Sigmoid colon (tissue), 7 donors: ENCODE measurements around the gene KCNMB2. TPM values are rescaled to one million over a fixed set of nuclear protein-coding genes. Genes with fewer than 3 reads are reported as not detected.

Experiments
- DNase-seq: peaks from one replicate; pipeline ENCODE4 v3.0.0-alpha.2; 2019
- H3K27ac ChIP-seq, 4 donors: fragments of 200-600 bp; sonication (generic); one replicate each; pipeline ENCODE4 v1.5.1; 2016 to 2019; ENCODE audit warnings: mild to moderate bottlenecking in 1 of 4
- H3K27me3 ChIP-seq, 3 donors: fragments of 200-600 bp; sonication (generic); one replicate each; pipeline ENCODE4 v1.5.1; 2019; ENCODE audit warnings: mild to moderate bottlenecking in 1 of 3
- H3K36me3 ChIP-seq, 4 donors: fragments of 200-600 bp; sonication (generic); one replicate each; pipeline ENCODE4 v1.5.1; 2016 to 2019
- H3K4me1 ChIP-seq, 4 donors: fragments of 200-600 bp; sonication (generic); one replicate each; pipeline ENCODE4 v1.5.1; 2017 to 2019
- H3K4me3 ChIP-seq, 4 donors: fragments of 200-600 bp; sonication (generic); one replicate each; pipeline ENCODE4 v1.5.1; 2017 to 2019; ENCODE audit warnings: mild to moderate bottlenecking in 2 of 4, moderate library complexity in 1 of 4
- H3K9me3 ChIP-seq, 4 donors: fragments of 200-600 bp in 3 of 4; sonication (generic) in 3 of 4; one replicate each; pipeline versions ENCODE4 v1.5.1 to v1.6.1; 2013 to 2019
- CTCF ChIP-seq, 4 experiments: fragments of 450-650 bp in 3 of 4; fragments of 200-600 bp in 1 of 4; IDR thresholded peaks; one replicate each; pipeline ENCODE4 v1.5.1; 2016 to 2019; ENCODE audit warnings: antibody characterized with exemption in 4 of 4, mild to moderate bottlenecking in 3 of 4, moderate library complexity in 2 of 4
- EP300 ChIP-seq, 4 donors: sonication (generic); formaldehyde crosslinking; IDR thresholded peaks; one replicate each; pipeline ENCODE4 v1.6.1; 2017; ENCODE audit warnings: antibody characterized with exemption in 4 of 4
- POLR2A ChIP-seq, 2 donors: fragments of 450-650 bp; IDR thresholded peaks; one replicate each; pipeline ENCODE4 v1.6.1; 2016; ENCODE audit warnings: antibody characterized with exemption in 2 of 2, mild to moderate bottlenecking in 2 of 2, moderate library complexity in 2 of 2
- POLR2AphosphoS5 ChIP-seq, 4 donors: sonication (generic); formaldehyde crosslinking; IDR thresholded peaks; one replicate each; pipeline ENCODE4 v1.6.1; 2017; ENCODE audit warnings: antibody characterized with exemption in 4 of 4
- WGBS, 2 donors: extraction: QIAGEN DNeasy Blood & Tissue Kit; methylation state at CpG; one replicate each; pipeline ENCODE4 v1.1.7; 2013; 5-methylcytosine and 5-hydroxymethylcytosine counted together
- intact Hi-C: fragments of 100-400 bp; cut with DNase I; formaldehyde crosslinking; loops from one replicate; pipeline ENCODE4 v1.15.1; 2023
- polyA plus RNA-seq, 3 donors: library from polyadenylated mRNA; stranded (reverse); fragments of 200-250 nt; gene quantifications; one replicate each; pipeline ENCODE4 v1.2.3, GENCODE V29; 2013
- total RNA-seq, 4 donors: library from RNA; depleted of rRNA; stranded (reverse); fragments of >200 nt; gene quantifications; one replicate each; pipeline ENCODE4 v1.1.0, GENCODE V29; 2016
- donor health status: healthy with polysubstance abuse.
- donor health status: Bipolar disorder and iron deficiency.
- donor health status: healthy.

Gene KCNMB2
- total and polyA plus RNA-seq, 7 donors: 0.22 to 3.2 (median 1.5) TPM; not detected in 1

- Histone ChIP-seq H3K27ac (no peak overlapping the region), H3K4me3 (no peak overlapping the region), H3K36me3 (no peaks in the 10 kb centered on the region), H3K9me3 (peaks cover 0 to 4% (median 2%) of the 10 kb centered on the region in 4 donors), H3K4me1 (peaks cover 0 to 8% (median 0%) of the 10 kb centered on the region in 4 donors), H3K27me3 (no peaks in the 10 kb centered on the region)
- WGBS, 2 donors: 60 to 75% methylated on average over 4 of the region's 4 CpGs
- TF ChIP-seq EP300 (IDR thresholded peaks at IDR 0.05): no peak
- TF ChIP-seq CTCF (IDR thresholded peaks at IDR 0.05): no peak
- no peak for TF ChIP-seq POLR2A (IDR thresholded peaks at IDR 0.05)
- TF ChIP-seq POLR2AphosphoS5 (IDR thresholded peaks at IDR 0.05): no peak
- DNase-seq: no peak
- intact Hi-C loops: no loop called here
Measured at GRCh38 chr3:178583963-178584575, 47.8 kb downstream of the KCNMB2 start.

- H3K27ac ChIP-seq: peak overlapping the region in 1 of 4 donors; percentile 27
- H3K9me3 ChIP-seq: peaks cover 0 to 4% (median 2%) of the 10 kb centered on the region in 4 donors
- no peak for DNase-seq
- H3K36me3 ChIP-seq: no peaks in the 10 kb centered on the region
- intact Hi-C loops: no loop called here
- TF ChIP-seq POLR2AphosphoS5 (IDR thresholded peaks at IDR 0.05): no peak
- no peak for TF ChIP-seq POLR2A (IDR thresholded peaks at IDR 0.05)
- TF ChIP-seq EP300 (IDR thresholded peaks at IDR 0.05): no peak
- no peak for TF ChIP-seq CTCF (IDR thresholded peaks at IDR 0.05)
- H3K4me1 ChIP-seq: peaks cover 0 to 8% (median 0%) of the 10 kb centered on the region in 4 donors
- no peak overlapping the region for H3K4me3 ChIP-seq
- 47 to 70% methylated on average over 5 of the region's 5 CpGs for WGBS, 2 donors
- no peaks in the 10 kb centered on the region for H3K27me3 ChIP-seq
Measured at GRCh38 chr3:178584722-178585380, 48.6 kb downstream of the KCNMB2 start.

- H3K4me1 ChIP-seq: peaks cover 0 to 8% (median 0%) of the 10 kb centered on the region in 4 donors
- DNase-seq: no peak
- TF ChIP-seq EP300 (IDR thresholded peaks at IDR 0.05) (no peak), POLR2AphosphoS5 (IDR thresholded peaks at IDR 0.05) (no peak), POLR2A (IDR thresholded peaks at IDR 0.05) (no peak), CTCF (IDR thresholded peaks at IDR 0.05) (no peak)
- no peak overlapping the region for H3K4me3 ChIP-seq
- no peaks in the 10 kb centered on the region for H3K36me3 ChIP-seq
- intact Hi-C loops: no loop called here
- H3K27me3 ChIP-seq: no peaks in the 10 kb centered on the region
- peaks cover 0 to 3% (median 0%) of the 10 kb centered on the region in 4 donors for H3K9me3 ChIP-seq
- 14 to 36% methylated on average over 1 of the region's 1 CpG for WGBS, 2 donors
- peak overlapping the region in 2 of 4 donors; percentile 27 to 36 for H3K27ac ChIP-seq
Measured at GRCh38 chr3:178585454-178585853, 49.2 kb downstream of the KCNMB2 start.

GRCh38 chr3:178586076-178586475 lies 49.8 kb downstream of the KCNMB2 start:
- TF ChIP-seq POLR2AphosphoS5 (IDR thresholded peaks at IDR 0.05): no peak
- no peak for TF ChIP-seq POLR2A (IDR thresholded peaks at IDR 0.05)
- no peak for TF ChIP-seq CTCF (IDR thresholded peaks at IDR 0.05)
- TF ChIP-seq EP300 (IDR thresholded peaks at IDR 0.05): no peak
- Histone ChIP-seq H3K27ac (no peak overlapping the region), H3K36me3 (no peaks in the 10 kb centered on the region), H3K9me3 (no peaks in the 10 kb centered on the region), H3K27me3 (no peaks in the 10 kb centered on the region), H3K4me3 (no peak overlapping the region), H3K4me1 (peaks cover 0 to 8% (median 0%) of the 10 kb centered on the region in 4 donors)
- WGBS, 2 donors: 51 to 56% methylated on average over 2 of the region's 2 CpGs
- no peak for DNase-seq
- intact Hi-C loops: no loop called here
